ENCODE data around the gene ST8SIA4.

DNA sequence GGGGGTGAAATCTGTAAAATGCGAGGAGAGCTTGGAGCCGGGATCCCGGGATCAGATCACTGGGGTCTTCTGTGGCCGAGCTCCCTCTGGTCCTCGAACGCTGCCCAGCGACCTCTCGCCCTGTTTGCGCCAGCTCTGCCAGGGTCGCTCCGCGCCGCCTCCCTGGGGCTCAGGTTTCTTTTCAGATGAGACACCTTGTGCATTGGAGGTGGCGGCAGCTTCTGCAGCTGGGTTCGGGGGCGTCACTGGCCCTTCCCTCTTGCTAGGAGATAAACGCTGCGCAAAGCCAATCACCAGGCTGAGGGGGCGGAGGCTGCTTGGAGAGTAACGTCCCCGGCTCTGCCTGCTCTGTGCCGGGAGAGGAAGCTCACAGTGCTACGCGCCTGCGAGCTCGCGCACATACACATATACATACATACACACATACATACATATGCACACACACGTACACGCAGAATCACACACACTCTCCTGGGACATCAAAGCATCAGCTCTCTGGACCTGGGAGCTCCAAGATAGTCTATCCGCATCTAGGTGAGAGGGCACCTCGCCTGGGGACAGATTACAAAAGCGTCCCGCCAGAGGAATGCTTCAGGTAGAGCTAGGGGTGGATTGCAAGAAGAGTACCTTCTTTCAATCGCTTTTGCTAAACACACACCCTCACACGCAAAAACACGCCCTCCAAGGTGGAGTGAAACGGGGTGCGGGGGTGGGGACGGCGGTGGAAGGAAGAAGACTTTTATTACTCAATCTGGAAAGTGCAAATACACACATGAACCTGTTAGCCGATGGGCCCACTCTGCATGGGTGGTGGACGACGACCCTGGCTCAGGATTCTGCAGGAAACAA lies at the start of gene ST8SIA4:
- TF ChIP-seq CTCF (IDR thresholded peaks at IDR 0.05; ENCODE audit: poor library complexity) = no peak
- TF ChIP-seq EZH2 (IDR thresholded peaks at IDR 0.05; ENCODE audit: borderline replicate concordance) = no peak

Measured in hepatocyte (in vitro differentiated cells).